Renal cortex interstitium (tissue), 11 donors: ENCODE results near the gene SPART. TPM values are rescaled to one million over a fixed set of nuclear protein-coding genes. Genes with fewer than 3 reads are reported as not detected.
A peak's percentile ranks its signal among the peaks of the same experiment; 100 is the strongest.

Source experiments
- DNase-seq, 11 donors: peaks; one replicate each; pipeline ENCODE4 v3.0.0-alpha.2; 2013; ENCODE audit warnings: low read depth in 9 of 11, low spot score in 4 of 11; ENCODE audit errors: extremely low read depth in 1 of 11
- polyA plus RNA-seq, 3 donors: library from polyadenylated mRNA; unstranded; fragments of 120-200 nt; gene quantifications; one replicate each; pipeline ENCODE4 v1.2.1, GENCODE V29; 2013; ENCODE audit not compliant: insufficient read length in 3 of 3

Gene SPART
- polyA plus RNA-seq, 3 donors, result 83.5 to 95.7 (median 92.8) TPM

DNA sequence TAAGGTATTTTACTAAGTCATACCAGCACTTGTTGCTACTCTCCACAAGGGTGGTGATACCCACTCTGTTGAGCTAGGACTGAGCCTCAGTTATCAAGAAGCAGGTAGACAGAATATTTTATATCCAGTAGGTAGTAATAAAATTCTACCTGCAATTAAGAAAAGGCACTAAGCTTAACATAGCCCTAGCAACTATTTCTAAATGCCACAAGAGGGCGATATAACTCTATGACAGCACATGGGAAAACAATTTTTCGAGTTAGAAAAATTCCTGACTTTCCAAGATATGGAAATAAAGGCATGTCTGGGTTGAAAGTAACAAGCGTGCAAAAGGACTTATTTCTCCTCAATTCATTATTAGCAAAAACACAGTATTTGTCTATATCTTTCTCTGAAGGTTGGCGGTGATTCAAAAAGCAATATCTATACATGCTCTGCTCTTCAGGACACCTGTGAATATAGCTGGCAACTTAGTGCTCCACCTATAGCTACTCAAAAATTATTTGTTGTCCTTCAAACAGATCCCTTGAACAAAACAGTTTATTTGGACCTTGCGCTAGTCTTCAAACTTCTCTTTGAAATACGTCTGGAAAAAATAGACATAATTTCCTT, 63.3 kb downstream of the SPART start:
- DNase-seq, result peak in 7 of 11 donors; percentile 6 to 31 (median 23)

DNA sequence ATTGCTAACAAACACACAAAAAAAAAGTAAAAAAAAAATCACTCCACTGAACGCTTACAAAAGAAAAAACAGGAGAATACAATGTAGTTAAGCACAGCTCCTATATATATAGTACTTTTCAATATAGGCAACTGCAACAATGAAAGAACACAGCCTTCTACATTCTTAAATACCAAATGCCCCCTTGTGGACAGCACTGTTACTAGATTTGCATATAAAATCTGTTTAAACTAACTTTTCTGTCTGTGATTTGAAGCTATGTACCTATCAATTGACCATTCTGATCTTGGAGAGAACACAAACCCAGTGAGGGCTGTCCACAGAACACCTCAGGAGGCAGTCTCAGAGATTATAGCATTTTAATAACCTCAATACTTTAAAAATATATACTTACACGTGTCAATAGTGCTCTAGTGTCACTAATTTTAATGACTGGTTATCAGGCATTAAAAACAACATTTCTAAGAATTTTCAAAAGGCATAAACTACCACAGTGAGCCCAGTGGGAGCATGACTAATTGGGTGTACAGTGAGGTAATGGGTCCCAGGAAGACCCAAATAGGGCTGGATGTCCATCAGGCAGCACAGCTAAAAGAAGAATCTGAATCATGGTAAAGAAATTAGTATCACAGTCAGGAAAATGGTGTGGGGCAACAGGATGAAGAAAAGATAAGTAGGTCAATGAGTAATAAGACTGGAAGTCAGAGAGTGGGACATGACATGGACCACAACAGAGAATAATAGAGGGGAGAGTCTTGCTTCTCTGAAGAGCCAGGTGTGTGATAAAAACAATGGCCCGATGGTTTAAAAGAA, 70.8 kb downstream of the SPART start:
- DNase-seq, result peak in 10 of 11 donors; percentile 15 to 62 (median 44)

- no peak for DNase-seq
Measured at GRCh38 chr13:36273431-36273830, 72.8 kb downstream of the SPART start.

DNA sequence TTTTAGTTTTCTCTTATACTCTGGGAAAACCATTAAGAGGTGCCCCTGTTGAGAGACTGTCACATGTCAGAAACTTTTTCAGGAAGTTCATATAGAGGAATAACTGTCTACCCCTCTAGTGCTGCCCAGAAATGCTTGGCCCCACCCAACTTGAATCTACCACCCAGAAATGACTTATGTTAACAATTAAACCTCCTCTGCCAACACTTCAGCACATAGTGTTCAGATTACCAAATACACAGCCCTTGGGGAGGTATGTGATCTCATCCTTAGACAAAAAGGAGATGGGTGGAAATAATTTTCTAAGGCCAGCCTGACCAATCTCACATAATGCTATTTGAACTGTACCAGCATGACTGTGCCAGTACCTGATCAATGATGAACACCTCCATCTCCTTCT, 84.2 kb downstream of the SPART start:
- no peak for DNase-seq

GRCh38 chr13:36261011-36261410, 85.2 kb downstream of the SPART start:
- DNase-seq, result no peak

DNA sequence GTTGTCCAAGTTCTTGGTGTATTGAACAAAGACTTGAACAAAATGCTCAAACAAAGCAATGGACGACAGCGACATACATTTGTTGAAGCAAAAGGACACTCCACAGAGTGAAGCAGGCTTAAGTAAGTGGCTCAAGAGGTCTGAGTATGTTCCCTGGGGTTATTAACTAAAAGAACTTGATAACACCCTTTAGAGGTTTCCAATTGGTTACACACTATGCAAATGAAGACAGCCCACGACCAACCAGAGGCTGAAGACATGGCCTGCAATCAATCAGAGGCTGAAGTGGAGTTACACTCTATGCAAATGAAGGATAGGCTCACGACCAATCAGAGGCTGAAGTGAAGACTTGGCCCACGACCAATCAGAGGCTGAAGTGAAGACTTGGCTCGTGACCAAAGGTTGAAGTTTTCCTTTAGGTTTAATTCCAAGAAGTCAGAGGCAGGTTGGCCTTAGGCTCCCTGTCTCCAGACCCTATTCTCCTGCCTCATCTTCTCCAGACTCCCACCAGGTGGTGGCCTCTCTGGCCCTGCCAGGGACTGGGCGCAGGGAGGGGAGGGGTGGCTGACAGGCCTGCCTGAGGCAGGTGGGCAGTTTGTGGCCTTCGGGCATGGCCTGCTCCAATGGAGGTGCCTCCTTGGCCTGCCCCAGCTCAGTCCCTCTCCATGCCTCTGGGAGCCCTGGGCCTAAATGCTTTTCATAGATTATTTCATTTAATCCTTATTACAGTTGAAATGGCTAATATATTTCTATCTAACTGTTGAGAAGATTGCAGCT, 86.6 kb downstream of the SPART start:
- DNase-seq, result no peak

GRCh38 chr13:36258831-36259230, 87.4 kb downstream of the SPART start:
- no peak for DNase-seq

Other genes starting within 250 kb of the SPART start
- gene DCLK1, start 215.0 kb downstream of the SPART start, polyA plus RNA-seq, result 1 to 10 TPM; 5.2 to 6.4 (median 5.8) TPM
- 1 to 10 TPM; 2.6 to 3.0 (median 2.9) TPM for gene SOHLH2, start 131.8 kb downstream of the SPART start, polyA plus RNA-seq
- 1 to 10 TPM; 5.5 to 6.9 (median 5.9) TPM for gene CCDC169, start 48.6 kb downstream of the SPART start, polyA plus RNA-seq
- gene CCNA1, start 86.1 kb upstream of the SPART start, polyA plus RNA-seq, result 1 to 10 TPM in 2 of 3 donors, under 1 TPM in 1; 0.88 to 1.2 (median 1.1) TPM